Panc1 (cell line): Measurements from ENCODE around the gene RBCK1. TPM values are rescaled to one million over a fixed set of nuclear protein-coding genes. Genes with fewer than 3 reads are reported as not detected.

ENCODE experiments used
- ATAC-seq: fragments of 200-7000 bp; cut with Tn5 transposase; 2 replicates; pipeline ENCODE4 v1.9.1; 2020; ENCODE audit warnings: mild to moderate bottlenecking, moderate library complexity
- BruUV-seq: library from RNA; stranded (reverse); fragments of 400-500 nt; replicated peaks from 2 replicates; lab custom pipeline; 2021; lab: Mats Ljungman, UMichigan
- CTCF ChIA-PET: fragments of 300-600 bp; sonication (Branson Sonifier 250); formaldehyde crosslinking; loops from one replicate; lab custom pipeline; 2022; ENCODE audit warnings: antibody characterized with exemption; lab: Charles Lee
- POLR2A ChIA-PET: fragments of 300-600 bp; sonication (Branson Sonifier 250); formaldehyde crosslinking; loops from one replicate; lab custom pipeline; 2022; ENCODE audit warnings: antibody characterized with exemption; lab: Charles Lee
- DNase-seq: peaks from one replicate; pipeline ENCODE4 v3.0.0-alpha.2; 2010; ENCODE audit warnings: low read depth, low spot score
- H3K27ac ChIP-seq: 2 replicates; pipeline ENCODE4 v1.5.1; 2011; ENCODE audit warnings: mild to moderate bottlenecking, low read length, inconsistent platforms
- H3K27me3 ChIP-seq: fragments of 200-500 bp; sonication (Bioruptor generic); 2 replicates; pipeline ENCODE4 v1.6.0; 2014; ENCODE audit warnings: low read length, inconsistent platforms; ENCODE audit not compliant: control insufficient read depth, insufficient read depth
- H3K36me3 ChIP-seq: fragments of 200-500 bp; sonication (Bioruptor generic); 2 replicates; pipeline ENCODE4 v1.5.1; 2014; ENCODE audit warnings: inconsistent platforms, mild to moderate bottlenecking, low read length, moderate library complexity; ENCODE audit not compliant: control insufficient read depth, insufficient read depth
- H3K4me1 ChIP-seq: 2 replicates; pipeline ENCODE4 v1.5.1; 2011; ENCODE audit warnings: inconsistent platforms, mild to moderate bottlenecking, low read length, moderate library complexity; ENCODE audit not compliant: control insufficient read depth, insufficient read depth
- H3K4me3 ChIP-seq, 2 experiments: 2 replicates each; pipeline ENCODE4 v1.5.1; 2011 to 2012; ENCODE audit warnings: low read depth in 2 of 2, low read length in 2 of 2, mild to moderate bottlenecking in 2 of 2, inconsistent platforms in 1 of 2, moderate library complexity in 1 of 2
- H3K9me3 ChIP-seq: fragments of 200-500 bp; sonication (Bioruptor generic); 2 replicates; pipeline ENCODE4 v1.5.1; 2014; ENCODE audit warnings: low read depth, mild to moderate bottlenecking, inconsistent platforms, low read length, moderate library complexity; ENCODE audit not compliant: control insufficient read depth, insufficient read depth
- CTCF ChIP-seq: fragments of 450-650 bp; IDR thresholded peaks from 2 replicates; pipeline ENCODE4 v1.5.1; 2017; ENCODE audit warnings: mild to moderate bottlenecking
- POLR2AphosphoS5 ChIP-seq: IDR thresholded peaks from 2 replicates; pipeline ENCODE4 v1.6.1; 2012; ENCODE audit warnings: mild to moderate bottlenecking, low read depth, low read length, moderate library complexity
- SIN3A ChIP-seq: IDR thresholded peaks from 2 replicates; pipeline ENCODE4 v1.6.1; 2012; ENCODE audit warnings: low read depth, mild to moderate bottlenecking, low read length, moderate library complexity, borderline replicate concordance; ENCODE audit not compliant: insufficient read depth
- TCF7L2 ChIP-seq: IDR thresholded peaks from 2 replicates; pipeline ENCODE4 v1.6.1; 2011; ENCODE audit warnings: mild to moderate bottlenecking, low read depth, low read length, inconsistent platforms
- in situ Hi-C: cut with HindIII; loops from 2 replicates; pipeline ENCODE4 v1.10.0; 2016; ENCODE audit warnings: low sequenced_read_pairs, low pct_unique_long_range_greater_than_20kb
- intact Hi-C: fragments of 100-400 bp; cut with micrococcal nuclease; formaldehyde crosslinking; loops from one replicate; pipeline ENCODE4 v1.10.0; 2022; ENCODE audit not compliant: unreplicated experiment
- total RNA-seq: library from RNA; stranded (reverse); gene quantifications from one replicate; pipeline ENCODE4 v1.2.1, GENCODE V29; 2021; ENCODE audit not compliant: unreplicated experiment
- TF ChIP-seq, protein P1 (sequence below), 2 experiments: IDR thresholded peaks; 2 replicates each; pipeline ENCODE4 v1.6.1; 2011 to 2012; ENCODE audit warnings: low read depth in 2 of 2, control low read depth in 1 of 2, low read length in 1 of 2, mild to moderate bottlenecking in 1 of 2, moderate library complexity in 1 of 2; ENCODE audit not compliant: insufficient read depth in 1 of 2

The RBCK1 gene
- total RNA-seq, 1 experiment from 2014 or later: 97.1 TPM

DNA sequence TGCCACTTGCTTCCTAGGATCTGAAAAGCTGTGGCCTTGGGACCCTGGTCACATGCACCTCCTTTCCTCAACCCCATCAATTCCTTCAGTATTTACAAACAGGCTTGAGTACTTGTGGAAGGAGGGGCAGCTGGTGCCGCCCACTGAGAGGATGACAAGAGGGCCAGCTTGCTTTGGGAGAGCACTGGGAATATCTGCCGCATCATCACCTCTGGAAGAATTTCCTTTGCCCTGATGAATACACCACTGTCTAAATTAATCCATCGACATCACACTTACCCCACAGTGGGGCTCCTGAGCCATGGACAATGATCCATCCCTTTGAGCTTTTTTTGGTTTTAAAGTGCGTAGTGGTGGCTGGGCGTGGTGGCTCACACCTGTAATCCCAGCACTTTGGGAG lies 28.4 kb downstream of the RBCK1 start:
- ChIA-PET POLR2A (no interaction called here), CTCF (no interaction called here)
- no TSS peak for BruUV-seq
- in situ Hi-C loops (no loop called here), intact Hi-C loops (no loop called here)
- H3K4me1 ChIP-seq: no peaks in the 10 kb centered on the region
- H3K27ac ChIP-seq: no peak overlapping the region
- TF ChIP-seq CTCF: no peak
- H3K36me3 ChIP-seq: peaks cover 12% of the 10 kb centered on the region; the same call in 1 of the 2 replicates
- no peak for DNase-seq
- no peaks in the 10 kb centered on the region for H3K9me3 ChIP-seq
- ATAC-seq: no peak
- H3K4me3 ChIP-seq: no peak overlapping the region
- H3K27me3 ChIP-seq: no peaks in the 10 kb centered on the region

DNA sequence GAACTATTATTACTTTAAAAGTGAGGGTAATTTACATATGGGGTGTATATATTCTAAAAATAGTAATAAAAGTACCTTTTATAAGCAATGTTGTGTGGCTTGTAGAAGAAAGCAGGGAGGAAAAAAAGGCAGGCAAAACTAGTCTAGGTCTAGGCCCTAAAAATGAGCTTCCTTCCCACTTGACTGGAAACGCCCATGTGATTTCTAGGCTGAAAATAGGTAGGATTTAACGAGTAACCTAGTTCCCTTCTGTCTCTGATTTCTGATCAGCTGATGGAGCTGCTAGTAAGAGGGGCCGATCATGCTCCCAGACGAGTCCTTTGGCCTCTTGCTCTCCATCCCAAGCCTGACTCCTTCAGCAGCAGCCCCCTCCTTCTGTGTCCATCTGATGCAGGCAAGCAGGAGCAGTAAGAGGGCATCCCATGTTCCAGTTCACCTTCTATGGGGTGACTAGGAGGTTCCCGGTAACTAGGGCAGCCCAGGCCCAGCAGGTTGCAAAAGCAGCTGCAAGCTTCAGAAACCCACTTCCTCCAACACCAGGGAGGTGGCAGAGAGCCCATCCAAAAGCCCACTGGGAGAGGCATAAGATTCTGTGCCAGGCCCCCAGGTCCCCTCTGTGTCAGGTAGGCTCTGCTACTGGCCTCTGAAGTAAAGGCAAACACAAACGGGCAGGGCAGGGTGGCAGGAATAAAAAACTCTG lies 29.8 kb downstream of the RBCK1 start:
- Histone ChIP-seq H3K36me3 (peaks cover 15% of the 10 kb centered on the region), H3K4me1 (no peaks in the 10 kb centered on the region), H3K4me3 (no peak overlapping the region), H3K9me3 (no peaks in the 10 kb centered on the region), H3K27me3 (no peaks in the 10 kb centered on the region), H3K27ac (no peak overlapping the region)
- no peak for DNase-seq
- ChIA-PET CTCF (interaction anchor here (1.4 kb wide), 1 partner anchor 301 kb away, joined by 3 read pairs; no protein-coding TSS in a partner anchor), POLR2A (interaction anchor here (0.6 kb wide), 1 partner anchor 10 kb away, joined by 4 read pairs; no protein-coding TSS in a partner anchor)
- BruUV-seq: no TSS peak
- intact Hi-C loops: no loop called here
- in situ Hi-C loops: no loop called here
- no peak for TF ChIP-seq CTCF
- no peak for TF ChIP-seq TCF7L2
- TF ChIP-seq, protein P1, sequence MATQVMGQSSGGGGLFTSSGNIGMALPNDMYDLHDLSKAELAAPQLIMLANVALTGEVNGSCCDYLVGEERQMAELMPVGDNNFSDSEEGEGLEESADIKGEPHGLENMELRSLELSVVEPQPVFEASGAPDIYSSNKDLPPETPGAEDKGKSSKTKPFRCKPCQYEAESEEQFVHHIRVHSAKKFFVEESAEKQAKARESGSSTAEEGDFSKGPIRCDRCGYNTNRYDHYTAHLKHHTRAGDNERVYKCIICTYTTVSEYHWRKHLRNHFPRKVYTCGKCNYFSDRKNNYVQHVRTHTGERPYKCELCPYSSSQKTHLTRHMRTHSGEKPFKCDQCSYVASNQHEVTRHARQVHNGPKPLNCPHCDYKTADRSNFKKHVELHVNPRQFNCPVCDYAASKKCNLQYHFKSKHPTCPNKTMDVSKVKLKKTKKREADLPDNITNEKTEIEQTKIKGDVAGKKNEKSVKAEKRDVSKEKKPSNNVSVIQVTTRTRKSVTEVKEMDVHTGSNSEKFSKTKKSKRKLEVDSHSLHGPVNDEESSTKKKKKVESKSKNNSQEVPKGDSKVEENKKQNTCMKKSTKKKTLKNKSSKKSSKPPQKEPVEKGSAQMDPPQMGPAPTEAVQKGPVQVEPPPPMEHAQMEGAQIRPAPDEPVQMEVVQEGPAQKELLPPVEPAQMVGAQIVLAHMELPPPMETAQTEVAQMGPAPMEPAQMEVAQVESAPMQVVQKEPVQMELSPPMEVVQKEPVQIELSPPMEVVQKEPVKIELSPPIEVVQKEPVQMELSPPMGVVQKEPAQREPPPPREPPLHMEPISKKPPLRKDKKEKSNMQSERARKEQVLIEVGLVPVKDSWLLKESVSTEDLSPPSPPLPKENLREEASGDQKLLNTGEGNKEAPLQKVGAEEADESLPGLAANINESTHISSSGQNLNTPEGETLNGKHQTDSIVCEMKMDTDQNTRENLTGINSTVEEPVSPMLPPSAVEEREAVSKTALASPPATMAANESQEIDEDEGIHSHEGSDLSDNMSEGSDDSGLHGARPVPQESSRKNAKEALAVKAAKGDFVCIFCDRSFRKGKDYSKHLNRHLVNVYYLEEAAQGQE (IDR thresholded peaks at IDR 0.05; ENCODE audit: insufficient read depth in 1 of 2, low read depth in 2 of 2, low read length in 1 of 2): no peak
- no peak for TF ChIP-seq POLR2AphosphoS5
- TF ChIP-seq SIN3A: no peak
- ATAC-seq: no peak
